Gastrocnemius medialis (tissue), 4 donors: ENCODE data around the gene SLC66A1.

ENCODE experiments used
- POLR2A ChIP-seq, 2 donors: fragments of 450-650 bp; IDR thresholded peaks; one replicate each; pipeline ENCODE4 v1.6.1; 2017; ENCODE audit warnings: antibody characterized with exemption in 2 of 2, mild to moderate bottlenecking in 2 of 2, moderate library complexity in 2 of 2
- TF ChIP-seq, protein P1 (sequence below), 5 experiments: fragments of 450-650 bp in 3 of 5; fragments of 200-600 bp in 2 of 5; sonication (generic) in 2 of 5; IDR thresholded peaks in 4 of 5; conservative IDR thresholded peaks in 1 of 5; 1 replicate in 4 of 5; 2 replicates in 1 of 5; pipeline ENCODE4 v1.5.1; 2016 to 2019; ENCODE audit warnings: antibody characterized with exemption in 5 of 5, mild to moderate bottlenecking in 3 of 5, moderate library complexity in 3 of 5

DNA sequence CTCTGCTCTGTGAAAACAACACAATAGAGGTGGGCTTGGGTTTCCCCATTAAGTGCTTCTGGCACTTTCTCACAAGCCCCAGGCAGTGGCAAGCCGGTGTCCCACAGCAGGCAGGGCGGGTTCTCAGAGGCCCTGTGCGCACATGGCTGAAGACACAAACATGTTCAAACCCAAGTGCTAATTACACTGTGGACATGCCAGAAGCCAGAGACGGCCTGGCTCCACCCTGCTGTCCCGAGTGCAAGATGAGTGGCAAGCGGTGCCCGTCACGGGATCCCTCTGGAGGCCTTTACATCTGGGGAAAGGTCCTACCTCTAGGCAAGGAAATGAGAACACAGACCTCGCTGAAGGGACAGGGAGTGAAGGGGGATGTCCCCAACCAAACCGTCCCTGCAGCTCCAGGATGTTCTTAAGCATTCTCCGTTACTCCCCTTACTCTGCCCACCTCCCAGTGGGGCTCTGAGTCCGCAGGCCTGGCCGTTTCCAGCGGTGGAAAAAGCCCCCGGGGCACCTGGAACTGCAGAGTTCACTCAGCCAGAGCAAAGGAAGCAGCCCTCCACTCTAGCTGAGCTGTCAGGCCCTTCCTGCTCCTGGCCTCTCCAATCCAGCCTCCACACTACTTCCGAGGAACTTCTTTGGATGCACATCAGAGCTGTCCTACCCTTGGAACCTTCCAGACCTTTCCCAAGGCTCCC, 57.4 kb downstream of the SLC66A1 start:
- TF ChIP-seq, protein P1, sequence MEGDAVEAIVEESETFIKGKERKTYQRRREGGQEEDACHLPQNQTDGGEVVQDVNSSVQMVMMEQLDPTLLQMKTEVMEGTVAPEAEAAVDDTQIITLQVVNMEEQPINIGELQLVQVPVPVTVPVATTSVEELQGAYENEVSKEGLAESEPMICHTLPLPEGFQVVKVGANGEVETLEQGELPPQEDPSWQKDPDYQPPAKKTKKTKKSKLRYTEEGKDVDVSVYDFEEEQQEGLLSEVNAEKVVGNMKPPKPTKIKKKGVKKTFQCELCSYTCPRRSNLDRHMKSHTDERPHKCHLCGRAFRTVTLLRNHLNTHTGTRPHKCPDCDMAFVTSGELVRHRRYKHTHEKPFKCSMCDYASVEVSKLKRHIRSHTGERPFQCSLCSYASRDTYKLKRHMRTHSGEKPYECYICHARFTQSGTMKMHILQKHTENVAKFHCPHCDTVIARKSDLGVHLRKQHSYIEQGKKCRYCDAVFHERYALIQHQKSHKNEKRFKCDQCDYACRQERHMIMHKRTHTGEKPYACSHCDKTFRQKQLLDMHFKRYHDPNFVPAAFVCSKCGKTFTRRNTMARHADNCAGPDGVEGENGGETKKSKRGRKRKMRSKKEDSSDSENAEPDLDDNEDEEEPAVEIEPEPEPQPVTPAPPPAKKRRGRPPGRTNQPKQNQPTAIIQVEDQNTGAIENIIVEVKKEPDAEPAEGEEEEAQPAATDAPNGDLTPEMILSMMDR (IDR thresholded peaks at IDR 0.05 in 4 of 5, conservative IDR thresholded peaks at IDR 0.05 in 1 of 5), result no peak
- no peak for TF ChIP-seq POLR2A (IDR thresholded peaks at IDR 0.05)
